NCI-H748 (cell line): Measurements from ENCODE around the gene FTCD.
"Not testable (repeated sequence)": the region's sequence is repeated elsewhere in the genome, so short reads cannot be mapped to it uniquely, and the experiment has no call there.

Source experiments
- DNase-seq: peaks from one replicate; lab custom pipeline; 2025; ENCODE audit not compliant: unreplicated experiment; lab: John Stamatoyannopoulos, UW

Gene FTCD

DNA sequence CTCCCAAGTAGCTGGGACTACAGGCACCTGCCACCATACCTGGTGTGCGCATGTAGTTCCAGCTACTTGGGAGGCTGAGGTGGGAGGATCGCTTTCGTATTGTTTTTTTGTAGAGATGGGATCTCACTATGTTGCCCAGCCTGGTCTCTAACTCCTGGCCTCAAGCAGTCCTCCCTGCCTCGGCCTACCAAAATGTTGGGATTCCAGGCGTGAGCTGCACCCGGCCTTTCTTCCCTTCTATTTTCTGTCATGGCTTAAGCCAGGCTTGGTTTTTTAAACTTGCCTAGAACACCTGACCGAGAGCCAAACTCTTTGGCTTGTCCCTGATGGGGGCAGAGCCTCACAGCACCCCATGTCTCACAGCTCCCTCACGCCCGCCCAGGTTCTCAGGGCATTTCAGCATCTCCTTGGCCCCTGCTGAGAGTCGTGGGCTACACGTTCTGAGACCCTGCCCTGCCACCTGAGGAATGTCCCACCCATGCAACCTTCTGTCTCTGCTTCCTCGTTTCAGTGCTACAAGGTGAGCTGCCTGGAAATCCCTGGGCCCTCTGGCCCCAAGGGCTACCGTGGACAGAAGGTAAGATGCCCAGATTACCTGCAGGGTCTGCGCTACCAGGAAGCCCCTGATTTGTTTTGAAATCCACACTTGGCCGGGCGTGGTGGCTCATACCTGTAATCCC is 41.7 kb downstream of the FTCD start:
- DNase-seq, result no peak

DNA sequence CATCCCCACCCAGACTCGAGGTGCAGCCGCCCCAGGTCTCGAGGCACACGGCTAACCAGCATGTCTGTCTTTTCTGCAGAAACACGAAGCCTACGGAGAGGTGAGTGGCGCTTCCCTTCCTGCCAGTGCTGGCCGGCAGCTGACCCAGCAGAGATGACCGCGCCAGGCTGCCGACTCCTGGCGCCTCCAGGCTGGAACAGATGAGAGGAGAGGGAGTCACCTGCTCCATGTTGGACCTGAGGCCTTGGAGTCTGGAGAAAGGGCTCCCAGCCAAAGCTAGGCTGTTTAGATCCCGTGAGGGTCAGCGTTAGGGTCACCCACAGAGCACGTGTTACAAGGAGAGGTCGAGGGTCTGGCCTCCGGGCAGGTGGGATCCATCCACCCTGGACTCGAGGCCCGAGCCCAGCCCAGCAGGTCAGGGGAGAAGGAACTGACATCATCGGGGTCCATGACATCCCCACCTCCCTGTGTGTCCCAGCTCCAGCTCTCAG is 42.6 kb downstream of the FTCD start:
- DNase-seq, result no peak

DNA sequence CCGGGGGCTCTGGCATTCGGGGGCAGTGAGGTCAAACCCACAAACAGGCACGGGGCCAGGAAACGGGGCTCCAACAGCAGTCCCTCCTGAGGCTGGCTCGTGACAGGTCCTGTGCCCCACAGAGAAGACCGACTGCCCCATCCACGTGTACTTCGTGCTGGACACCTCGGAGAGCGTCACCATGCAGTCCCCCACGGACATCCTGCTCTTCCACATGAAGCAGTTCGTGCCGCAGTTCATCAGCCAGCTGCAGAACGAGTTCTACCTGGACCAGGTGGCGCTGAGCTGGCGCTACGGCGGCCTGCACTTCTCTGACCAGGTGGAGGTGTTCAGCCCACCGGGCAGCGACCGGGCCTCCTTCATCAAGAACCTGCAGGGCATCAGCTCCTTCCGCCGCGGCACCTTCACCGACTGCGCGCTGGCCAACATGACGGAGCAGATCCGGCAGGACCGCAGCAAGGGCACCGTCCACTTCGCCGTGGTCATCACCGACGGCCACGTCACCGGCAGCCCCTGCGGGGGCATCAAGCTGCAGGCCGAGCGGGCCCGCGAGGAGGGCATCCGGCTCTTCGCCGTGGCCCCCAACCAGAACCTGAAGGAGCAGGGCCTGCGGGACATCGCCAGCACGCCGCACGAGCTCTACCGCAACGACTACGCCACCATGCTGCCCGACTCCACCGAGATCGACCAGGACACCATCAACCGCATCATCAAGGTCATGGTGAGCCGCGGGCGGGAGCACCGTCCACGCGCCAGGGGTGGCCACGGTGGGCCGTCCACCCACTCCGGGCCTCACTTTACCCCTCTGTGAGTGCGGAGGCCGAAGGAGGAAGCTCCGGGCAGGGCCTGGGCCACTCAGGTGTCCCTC is 43.3 kb downstream of the FTCD start:
- no peak for DNase-seq

DNA sequence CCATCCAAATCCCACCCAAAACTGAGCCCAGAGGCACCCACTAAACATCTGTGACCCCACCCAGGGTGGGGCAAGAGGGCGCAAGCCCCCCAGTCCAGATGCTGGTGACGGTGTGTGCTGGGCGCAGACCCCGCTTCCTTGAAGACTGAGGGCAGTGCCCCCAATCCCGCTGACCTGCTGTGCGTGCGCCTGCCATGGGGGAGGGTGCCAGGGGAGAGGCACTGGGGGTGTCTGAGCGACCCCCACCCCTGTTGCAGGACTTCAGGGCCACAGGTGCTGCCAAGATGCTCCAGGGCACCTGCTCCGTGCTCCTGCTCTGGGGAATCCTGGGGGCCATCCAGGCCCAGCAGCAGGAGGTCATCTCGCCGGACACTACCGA is 44.2 kb downstream of the FTCD start:
- no peak for DNase-seq

DNA sequence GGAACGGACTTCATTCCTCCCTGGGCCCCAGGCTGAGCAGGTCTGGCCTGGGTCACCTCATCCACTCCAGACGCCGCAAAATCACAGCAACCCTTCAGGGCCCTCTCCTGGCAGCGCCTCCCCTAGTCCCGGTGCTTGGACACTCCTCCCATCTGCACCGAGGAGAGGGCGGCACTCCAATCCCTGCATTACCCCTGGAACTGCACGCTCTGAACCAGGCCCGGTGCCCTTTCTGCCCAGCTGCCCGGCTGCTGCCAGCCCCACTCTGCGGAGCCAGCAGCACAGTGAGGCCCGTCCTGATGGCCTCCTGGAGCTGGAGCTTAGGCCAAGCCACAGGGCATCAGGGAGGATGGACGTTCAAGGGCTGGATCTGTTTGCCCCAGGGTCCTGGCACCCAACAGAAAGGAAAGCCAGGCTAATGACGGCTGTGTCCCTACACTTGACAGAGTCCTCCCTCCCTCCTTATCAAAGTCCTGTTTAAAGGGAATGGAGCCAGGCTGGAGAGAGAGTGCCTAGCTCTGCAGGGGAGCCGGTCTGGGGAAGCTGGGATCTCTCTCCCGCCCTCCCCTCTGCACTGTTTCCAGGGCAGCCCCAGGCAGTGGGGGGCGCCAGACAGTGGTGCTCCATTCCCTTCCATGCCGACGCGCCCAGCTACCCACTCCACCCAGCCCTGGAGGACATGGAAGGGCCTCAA is 44.7 kb downstream of the FTCD start:
- no peak for DNase-seq

DNA sequence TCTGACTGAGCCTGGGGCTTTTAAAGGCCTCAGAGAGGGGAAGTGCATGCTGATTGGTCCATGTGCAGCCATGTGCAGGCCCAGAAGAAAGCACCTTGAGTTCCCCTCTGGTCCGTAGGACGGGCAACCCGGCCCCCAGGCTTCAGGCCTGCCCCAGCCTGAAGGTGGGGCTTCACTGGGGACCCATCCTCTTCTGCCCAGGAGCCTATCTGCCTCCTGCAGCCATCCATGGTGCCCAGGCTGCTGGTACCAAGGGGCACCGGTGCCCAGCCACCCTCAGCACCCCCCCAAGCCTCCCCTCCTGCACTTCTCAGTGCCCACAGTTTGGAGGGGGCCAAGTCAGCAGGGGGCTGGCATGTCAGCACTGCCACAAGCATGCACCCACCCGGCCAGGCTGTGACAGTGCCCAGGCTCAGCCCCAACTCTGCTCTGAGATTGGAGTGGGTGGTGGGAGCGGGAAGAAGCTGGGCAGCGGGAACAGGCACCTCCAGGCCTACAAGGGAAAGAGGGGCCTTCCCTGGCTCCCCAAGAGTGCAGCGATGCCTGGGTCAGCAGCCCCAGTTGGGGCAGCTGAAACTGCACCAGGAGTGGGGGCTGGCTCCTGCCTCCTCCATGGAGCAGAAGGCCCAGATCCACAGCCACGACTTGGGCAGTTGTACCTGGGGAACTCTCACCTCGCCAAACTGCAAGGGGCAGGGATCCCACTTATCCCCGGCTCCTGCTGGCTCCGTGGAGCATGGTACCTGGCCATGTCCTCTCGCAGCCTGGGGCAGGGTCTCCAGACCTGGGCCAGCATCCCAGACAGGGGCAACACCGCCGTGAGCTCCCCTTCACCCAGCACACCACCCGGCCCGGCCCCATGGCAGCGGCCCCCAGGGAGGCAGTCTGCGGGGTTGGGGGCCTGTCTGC is 45.8 kb downstream of the FTCD start:
- no peak for DNase-seq

DNA sequence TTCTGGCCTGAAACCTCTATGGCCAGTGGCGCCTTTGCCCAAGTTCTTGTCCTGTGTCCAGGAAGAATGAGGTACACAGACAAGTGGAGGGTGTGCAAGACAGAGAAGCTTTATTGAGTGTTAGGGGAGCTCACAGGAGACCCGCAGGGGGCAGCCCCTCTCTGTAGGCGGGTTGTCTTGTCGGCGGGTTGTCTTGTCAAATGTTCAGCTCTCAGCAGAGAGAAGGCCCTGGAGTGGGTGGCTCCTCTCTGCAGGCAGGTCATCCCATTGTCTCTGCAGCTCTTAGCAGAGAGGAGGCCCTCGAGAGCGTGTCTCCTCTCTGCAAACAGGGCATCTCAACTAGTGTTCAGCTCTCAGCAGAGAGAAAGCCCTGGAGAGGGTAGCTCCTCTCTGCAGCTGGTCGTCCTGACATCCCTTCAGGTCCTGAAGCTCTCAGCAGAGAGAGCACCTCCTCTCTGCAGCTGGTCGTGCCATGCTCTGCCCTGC is 46.5 kb downstream of the FTCD start:
- no peak for DNase-seq

DNA sequence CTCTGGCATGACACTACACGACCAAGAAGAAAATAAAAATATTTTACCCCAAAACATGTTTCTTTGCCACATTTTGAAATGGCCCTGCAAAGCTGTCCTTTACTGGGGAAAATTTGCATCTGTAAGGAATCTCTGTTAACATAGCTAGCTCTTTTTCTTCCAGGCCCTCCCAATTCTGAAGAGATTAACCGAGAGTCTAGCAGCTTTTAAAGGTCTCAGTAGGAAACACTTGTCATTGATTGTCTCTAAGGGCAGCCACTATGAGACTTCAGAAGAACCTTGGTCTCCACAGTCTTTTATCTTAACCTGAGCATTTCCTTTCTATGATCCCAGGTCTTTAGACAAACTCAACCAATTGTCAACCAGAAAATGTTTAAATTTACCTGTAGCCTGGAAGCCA is 48.0 kb downstream of the FTCD start:
- DNase-seq, result not testable (repeated sequence)

DNA sequence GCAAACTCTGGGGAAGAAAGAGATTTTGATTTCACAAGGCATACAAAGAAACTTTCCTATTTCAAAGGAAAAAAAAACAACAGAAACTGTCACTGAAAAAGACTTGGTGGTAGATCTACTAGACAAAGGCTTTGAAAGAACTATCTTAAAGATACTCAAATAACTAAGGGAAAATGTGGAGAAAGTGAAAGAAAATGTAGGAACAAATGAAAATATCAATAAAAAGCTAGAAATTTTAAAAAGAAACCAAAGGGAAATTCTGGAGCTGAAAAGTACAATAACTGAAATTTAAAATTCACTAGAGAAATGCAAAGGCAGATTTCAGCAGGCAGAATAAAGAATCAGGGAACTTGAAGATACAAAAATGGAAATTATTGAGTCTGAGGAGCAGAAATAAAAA is 51.3 kb downstream of the FTCD start:
- no peak for DNase-seq

DNA sequence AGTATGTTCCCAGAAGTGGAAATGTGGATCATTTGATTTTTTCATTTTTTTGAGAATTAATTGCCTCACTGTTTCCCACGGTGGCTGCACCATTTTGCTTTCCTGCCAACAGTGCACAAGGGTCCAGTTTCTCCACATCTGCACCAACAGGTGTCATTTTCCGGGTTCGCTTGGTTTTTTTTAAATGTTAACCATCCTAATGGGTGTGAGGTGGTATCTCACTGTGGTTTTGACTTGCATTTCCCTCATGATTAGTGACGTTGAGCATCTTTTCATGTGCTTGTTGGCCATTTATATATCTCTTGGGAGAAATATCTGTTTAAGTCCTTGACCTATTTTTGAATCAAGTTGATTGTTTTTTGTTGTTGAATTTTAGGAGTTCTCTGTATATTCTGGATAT is 54.5 kb downstream of the FTCD start:
- DNase-seq, result no peak

DNA sequence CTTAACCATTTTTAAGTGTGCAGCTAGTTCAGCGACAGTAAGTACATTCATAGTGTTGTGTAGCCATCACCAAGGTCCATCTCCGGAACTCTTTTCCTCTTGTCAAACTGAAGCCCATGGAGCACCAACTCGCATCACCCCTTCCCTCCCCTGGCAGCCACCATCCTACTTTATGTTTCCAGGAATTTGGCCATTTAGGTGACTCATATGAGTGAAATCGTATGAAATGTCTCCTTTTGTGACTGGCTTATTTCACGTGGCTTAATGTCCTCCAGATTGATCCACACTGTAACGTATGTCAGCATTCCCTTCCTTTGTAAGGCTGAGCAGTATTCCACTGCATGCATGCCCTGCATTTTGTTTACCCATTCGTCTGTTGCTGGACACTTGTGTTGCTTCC is 55.0 kb downstream of the FTCD start:
- no peak for DNase-seq

DNA sequence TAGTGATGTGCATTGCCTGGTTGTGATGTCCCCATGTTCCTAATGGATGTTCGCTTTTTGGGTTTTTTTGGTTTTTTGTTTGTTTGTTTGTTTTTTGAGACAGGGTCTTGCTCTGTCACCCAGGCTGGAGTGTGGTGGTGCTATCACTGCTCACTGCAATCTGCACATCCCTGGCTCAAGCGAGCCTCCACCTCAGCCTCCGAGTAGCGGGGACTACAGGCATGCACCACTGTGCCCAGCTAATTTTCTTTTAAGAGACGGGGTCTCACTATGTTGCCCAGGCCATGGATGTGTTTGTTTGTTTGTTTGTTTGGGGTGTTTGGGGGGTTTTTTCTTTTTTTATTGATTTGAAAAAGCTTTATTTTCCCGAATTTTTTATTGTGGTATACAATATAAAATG is 55.4 kb downstream of the FTCD start:
- DNase-seq, result no peak

DNA sequence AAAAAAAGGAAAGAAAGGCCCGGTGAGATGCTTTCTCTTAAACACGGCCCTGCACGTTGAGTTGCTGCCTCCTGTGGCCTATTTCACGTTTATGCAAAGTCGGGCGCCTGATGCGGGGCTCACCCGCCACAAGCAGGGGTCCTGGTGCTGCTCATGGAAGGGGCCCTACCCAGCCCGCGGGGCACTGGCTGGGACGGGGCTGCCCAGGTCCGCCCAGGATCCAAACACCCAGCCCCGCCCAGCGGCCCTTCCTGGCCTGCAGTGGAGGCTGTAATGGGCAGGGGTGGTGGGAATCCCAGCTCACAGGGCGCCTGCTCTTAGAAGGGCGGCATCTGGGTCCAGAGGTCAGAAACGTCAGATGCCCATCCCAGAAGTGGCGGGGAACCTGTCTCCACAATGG is 55.9 kb downstream of the FTCD start:
- no peak for DNase-seq

DNA sequence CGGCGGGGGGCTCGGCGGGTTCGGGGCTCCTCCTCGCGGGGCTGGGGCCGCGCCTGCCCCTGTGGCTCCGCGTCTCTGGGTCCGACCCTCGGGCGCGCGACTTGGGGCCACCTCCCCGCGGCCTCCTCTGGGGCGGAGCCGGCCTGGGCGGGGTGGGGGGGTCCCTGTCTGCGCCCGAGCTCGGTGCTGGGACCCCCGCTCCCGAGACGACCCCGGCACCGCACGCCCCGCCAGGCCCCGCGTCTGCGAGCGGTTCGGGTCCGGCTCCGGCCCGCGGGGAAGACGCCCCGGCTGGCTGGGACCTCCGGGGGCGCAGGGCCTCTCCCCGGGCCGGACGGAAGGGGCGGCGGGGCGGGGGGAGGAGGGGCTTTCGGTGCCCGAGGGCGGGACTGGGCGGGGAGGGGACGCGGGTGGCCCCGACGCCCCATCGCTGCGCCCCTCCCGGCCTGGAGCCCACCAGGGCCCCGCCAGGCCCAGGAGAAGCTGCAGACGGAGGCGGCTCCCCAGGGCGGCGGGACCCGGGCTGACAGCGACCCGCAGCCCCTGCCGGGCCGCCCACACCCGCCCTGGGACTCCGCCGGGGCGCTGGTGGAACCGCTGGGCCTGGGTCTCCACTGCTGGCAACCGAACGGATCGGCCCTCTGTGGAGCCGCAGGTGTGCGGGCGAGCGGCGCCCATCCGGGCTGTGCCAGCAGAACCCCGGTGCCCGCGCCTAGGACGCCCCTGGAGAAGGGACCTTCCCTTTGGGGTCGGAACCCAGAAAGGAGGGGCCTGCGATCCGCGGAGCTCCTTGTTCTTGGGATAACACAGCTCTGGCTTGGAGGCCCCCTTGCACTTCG is 56.9 kb downstream of the FTCD start:
- DNase-seq, result no peak

DNA sequence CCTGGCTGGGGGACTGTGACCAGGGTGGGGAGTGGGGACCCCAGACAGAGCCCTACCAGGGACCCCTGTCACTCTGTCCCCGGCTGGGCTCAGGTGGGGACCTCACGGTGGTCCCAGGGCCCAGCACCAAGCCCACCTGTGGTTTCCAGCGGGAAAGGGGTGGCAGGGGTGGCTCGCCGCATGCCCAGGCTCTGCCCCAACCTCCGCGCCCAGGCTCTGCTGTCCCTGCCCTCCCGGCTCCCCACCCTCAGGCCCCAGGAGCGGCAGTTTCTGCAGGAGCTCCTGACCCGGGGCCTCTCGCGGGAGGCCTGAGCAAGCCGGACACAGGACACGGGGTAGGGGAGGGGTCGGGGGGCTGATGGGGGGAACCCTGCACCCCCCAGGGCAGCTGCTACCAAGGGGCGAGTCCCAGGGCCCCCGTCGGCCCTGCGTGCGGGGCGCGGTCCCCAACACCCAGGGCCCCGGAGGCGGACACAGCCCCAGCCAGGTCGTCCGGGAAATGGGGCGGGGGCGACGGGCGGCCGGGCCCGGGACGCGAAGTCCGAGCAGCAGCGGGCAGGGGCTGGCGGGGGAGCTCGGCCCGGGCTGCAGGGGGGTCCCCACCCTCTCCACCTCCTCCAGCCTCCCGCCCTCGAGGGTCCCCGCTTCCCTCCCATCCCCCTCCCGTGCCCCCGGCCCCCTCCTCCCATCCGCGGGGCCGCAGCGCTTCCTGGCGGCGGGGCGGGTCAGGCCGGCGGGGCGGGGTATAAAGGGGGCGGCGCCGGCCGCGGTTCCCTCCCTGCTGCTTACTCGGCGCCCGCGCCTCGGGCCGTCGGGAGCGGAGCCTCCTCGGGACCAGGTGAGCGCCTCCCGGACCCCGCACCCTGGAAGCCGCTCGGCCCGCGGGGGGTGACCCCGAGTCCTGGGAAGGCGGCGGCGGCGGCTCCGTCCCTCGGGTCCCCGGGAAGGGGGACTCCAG is 57.8 kb downstream of the FTCD start, which contains the start of gene COL6A2:
TSS of gene COL6A2 (plus strand) at position 777 of the 958 bp plus-strand sequence.
- DNase-seq, result peak; percentile 41

DNA sequence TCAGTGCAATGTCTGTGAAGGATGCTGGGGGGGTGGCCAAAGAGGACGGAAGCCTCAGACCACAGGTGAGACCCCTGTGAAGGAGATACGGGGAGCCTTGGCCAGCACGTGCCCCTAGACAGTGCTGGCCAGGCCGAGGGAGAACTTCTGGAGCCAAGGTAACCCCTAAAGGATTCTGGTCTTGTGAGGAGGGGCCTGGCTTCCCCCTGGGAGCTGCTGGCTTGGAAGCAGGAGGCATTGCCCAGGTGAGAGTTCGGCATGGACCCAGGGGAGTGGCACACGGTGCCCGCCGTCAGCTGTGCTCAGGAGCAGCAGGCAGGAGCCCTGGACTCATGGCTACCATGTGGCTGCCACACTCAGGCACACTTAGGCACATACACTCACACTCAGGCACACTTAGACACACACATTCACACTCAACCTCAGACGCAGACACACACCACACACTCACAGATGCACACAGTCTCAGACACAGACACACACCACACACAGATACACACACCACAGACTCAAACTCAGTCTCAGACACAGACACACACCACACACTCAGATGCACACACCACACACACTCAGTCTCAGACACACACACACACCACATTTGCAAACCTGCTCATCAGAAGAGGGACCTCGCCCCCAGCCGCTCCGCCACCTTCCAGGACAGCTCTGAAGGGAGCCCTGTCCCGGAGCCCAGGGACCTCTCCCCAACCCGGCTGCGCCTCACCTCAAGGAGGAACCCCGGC is 58.6 kb downstream of the FTCD start:
- no peak for DNase-seq

DNA sequence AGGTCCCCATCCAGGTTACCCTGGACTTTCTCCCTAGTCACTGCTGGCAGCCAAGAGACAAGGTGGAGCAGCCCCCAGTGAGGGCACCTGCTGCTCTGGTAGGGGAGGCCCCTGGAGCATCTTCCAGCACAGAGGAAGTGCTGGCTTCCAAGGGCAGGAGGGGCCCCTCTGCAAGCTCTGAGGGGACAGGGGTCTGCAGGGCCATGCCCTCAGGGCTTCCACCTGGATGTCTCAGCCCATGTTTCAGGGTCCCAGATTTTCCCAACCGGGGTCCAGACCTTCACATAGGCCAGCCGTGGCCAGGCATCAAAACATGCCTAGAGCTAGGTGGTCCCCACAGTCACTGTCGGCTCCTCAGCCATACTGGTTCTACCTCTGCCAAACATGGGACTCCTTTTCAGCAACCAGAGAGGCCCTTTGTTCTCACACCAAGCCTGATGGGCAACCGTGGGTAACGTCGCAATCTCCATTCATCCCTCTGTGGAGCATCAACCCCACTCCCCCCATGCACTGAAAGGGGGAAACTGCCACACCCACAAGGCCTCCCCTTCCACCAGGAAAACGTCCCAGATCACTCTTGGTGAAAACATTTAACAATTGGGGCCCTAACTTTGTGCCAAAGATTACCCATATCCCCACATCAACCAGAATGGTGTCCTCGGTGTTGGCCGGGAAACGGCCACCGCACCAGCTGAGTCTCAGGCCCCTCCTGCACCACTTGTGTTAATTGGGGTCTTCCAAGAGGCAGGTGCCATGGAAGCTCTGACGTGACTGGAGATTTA is 59.4 kb downstream of the FTCD start:
- no peak for DNase-seq
